Neural cell (in vitro differentiated cells): ENCODE data around the gene PIBF1.

Source experiments
- CTCF ChIP-seq: fragments of 450-650 bp; IDR thresholded peaks from 2 replicates; pipeline ENCODE4 v1.5.1; 2014; ENCODE audit warnings: antibody characterized with exemption, mild to moderate bottlenecking, moderate library complexity; ENCODE audit not compliant: poor library complexity, severe bottlenecking
- EP300 ChIP-seq: fragments of 450-650 bp; conservative IDR thresholded peaks from 2 replicates; pipeline ENCODE4 v1.6.1; 2014; ENCODE audit warnings: antibody characterized with exemption, mild to moderate bottlenecking, moderate library complexity; ENCODE audit not compliant: poor library complexity, severe bottlenecking
- POLR2AphosphoS5 ChIP-seq: IDR thresholded peaks from 2 replicates; pipeline ENCODE4 v1.6.1; 2012
- SMC3 ChIP-seq: fragments of 450-650 bp; conservative IDR thresholded peaks from 2 replicates; pipeline ENCODE4 v1.6.1; 2014; ENCODE audit warnings: antibody characterized with exemption, mild to moderate bottlenecking, moderate library complexity; ENCODE audit not compliant: poor library complexity
- TAF1 ChIP-seq: IDR thresholded peaks from 2 replicates; pipeline ENCODE4 v1.6.1; 2012; ENCODE audit warnings: low read depth

- TF ChIP-seq EP300 (no peak), TAF1 (no peak), CTCF (no peak), POLR2AphosphoS5 (no peak), SMC3 (no peak)
Observed at GRCh38 chr13:72891423-72891822, 109.5 kb downstream of the PIBF1 start.
